Activated T-helper 1 cell treated with anti-CD3 and anti-CD28 coated beads, Interleukin-2, amount 50 U/mL, for 16 hours (primary cell): ENCODE results near the gene LMNB1.
"Not testable (repeated sequence)": the region's sequence is repeated elsewhere in the genome, so short reads cannot be mapped to it uniquely, and the experiment has no call there.

Experiments
- DNase-seq, 2 donors: peaks; one replicate each; pipeline ENCODE4 v3.0.0-alpha.2; 2020; ENCODE audit warnings: low read depth in 1 of 2, low spot score in 1 of 2

LMNB1 gene

GRCh38 chr5:126776499-126777256 lies at the start of gene LMNB1:
Gene LMNB1 (plus strand): TSS chr5:126777136. CDS start chr5:126777509, 373 bp downstream.
- DNase-seq: peak; percentile 83 to 89

- DNase-seq: no peak
Observed at GRCh38 chr5:126732716-126733115, 44.2 kb upstream of the LMNB1 start.

GRCh38 chr5:126734573-126734972 lies 42.4 kb upstream of the LMNB1 start:
- DNase-seq: not testable (repeated sequence)

GRCh38 chr5:126736141-126736540 lies 40.8 kb upstream of the LMNB1 start:
- DNase-seq: no peak

GRCh38 chr5:126741361-126741760 lies 35.6 kb upstream of the LMNB1 start:
- DNase-seq: no peak

- no peak for DNase-seq
Observed at GRCh38 chr5:126742425-126742824, 34.5 kb upstream of the LMNB1 start.

GRCh38 chr5:126744836-126745235 lies 32.1 kb upstream of the LMNB1 start:
- no peak for DNase-seq

GRCh38 chr5:126745259-126745992 lies 31.5 kb upstream of the LMNB1 start:
- DNase-seq: no peak

- DNase-seq: no peak
Observed at GRCh38 chr5:126746290-126746689, 30.6 kb upstream of the LMNB1 start.

GRCh38 chr5:126752081-126752785 lies 24.7 kb upstream of the LMNB1 start:
- no peak for DNase-seq

GRCh38 chr5:126753227-126753626 lies 23.7 kb upstream of the LMNB1 start:
- no peak for DNase-seq

- DNase-seq: no peak
Observed at GRCh38 chr5:126754609-126755008, 22.3 kb upstream of the LMNB1 start.

GRCh38 chr5:126755593-126755992 lies 21.3 kb upstream of the LMNB1 start:
- DNase-seq: no peak

GRCh38 chr5:126757713-126758357 lies 19.1 kb upstream of the LMNB1 start:
- no peak for DNase-seq

GRCh38 chr5:126763371-126763770 lies 13.6 kb upstream of the LMNB1 start:
- no peak for DNase-seq

GRCh38 chr5:126769703-126770102 lies 7.2 kb upstream of the LMNB1 start:
- no peak for DNase-seq

GRCh38 chr5:126773536-126773935 lies 3.4 kb upstream of the LMNB1 start:
- DNase-seq: not testable (repeated sequence)

GRCh38 chr5:126774595-126774994 lies 2.3 kb upstream of the LMNB1 start:
- DNase-seq: not testable (repeated sequence)

GRCh38 chr5:126777257-126777974 lies 480 bp downstream of the LMNB1 start:
- DNase-seq: peak; percentile 13 to 48

- peak; percentile 83 to 86 for DNase-seq
Observed at GRCh38 chr5:126777975-126778674, 1.2 kb downstream of the LMNB1 start.
